Measurements from ENCODE around the gene MYADML2.

The MYADML2 gene

GRCh38 chr17:81927653-81928543 is 19.1 kb downstream of the MYADML2 start, which contains the start of gene MAFG:
Gene MAFG, minus strand, starts transcription at chr17:81927735. Its CDS starts 4,550 bp downstream, at chr17:81923185.
- TF ChIP-seq, protein P1, sequence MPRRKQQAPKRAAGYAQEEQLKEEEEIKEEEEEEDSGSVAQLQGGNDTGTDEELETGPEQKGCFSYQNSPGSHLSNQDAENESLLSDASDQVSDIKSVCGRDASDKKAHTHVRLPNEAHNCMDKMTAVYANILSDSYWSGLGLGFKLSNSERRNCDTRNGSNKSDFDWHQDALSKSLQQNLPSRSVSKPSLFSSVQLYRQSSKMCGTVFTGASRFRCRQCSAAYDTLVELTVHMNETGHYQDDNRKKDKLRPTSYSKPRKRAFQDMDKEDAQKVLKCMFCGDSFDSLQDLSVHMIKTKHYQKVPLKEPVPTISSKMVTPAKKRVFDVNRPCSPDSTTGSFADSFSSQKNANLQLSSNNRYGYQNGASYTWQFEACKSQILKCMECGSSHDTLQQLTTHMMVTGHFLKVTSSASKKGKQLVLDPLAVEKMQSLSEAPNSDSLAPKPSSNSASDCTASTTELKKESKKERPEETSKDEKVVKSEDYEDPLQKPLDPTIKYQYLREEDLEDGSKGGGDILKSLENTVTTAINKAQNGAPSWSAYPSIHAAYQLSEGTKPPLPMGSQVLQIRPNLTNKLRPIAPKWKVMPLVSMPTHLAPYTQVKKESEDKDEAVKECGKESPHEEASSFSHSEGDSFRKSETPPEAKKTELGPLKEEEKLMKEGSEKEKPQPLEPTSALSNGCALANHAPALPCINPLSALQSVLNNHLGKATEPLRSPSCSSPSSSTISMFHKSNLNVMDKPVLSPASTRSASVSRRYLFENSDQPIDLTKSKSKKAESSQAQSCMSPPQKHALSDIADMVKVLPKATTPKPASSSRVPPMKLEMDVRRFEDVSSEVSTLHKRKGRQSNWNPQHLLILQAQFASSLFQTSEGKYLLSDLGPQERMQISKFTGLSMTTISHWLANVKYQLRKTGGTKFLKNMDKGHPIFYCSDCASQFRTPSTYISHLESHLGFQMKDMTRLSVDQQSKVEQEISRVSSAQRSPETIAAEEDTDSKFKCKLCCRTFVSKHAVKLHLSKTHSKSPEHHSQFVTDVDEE (CRISPR knock-in tag; IDR thresholded peaks at IDR 0.05) = peak; percentile 72; the same call in 1 of the 2 replicates
- peak; percentile 69; the same call in 1 of the 2 replicates for TF ChIP-seq CSDC2 (CRISPR knock-in tag; IDR thresholded peaks at IDR 0.05)
- peak; percentile 69; the same call in 1 of the 2 replicates for TF ChIP-seq ZFP3 (CRISPR knock-in tag; IDR thresholded peaks at IDR 0.05)
- TF ChIP-seq ESRRG (CRISPR knock-in tag; IDR thresholded peaks at IDR 0.05) = no peak
- peak; percentile 77 for ATAC-seq

DNA sequence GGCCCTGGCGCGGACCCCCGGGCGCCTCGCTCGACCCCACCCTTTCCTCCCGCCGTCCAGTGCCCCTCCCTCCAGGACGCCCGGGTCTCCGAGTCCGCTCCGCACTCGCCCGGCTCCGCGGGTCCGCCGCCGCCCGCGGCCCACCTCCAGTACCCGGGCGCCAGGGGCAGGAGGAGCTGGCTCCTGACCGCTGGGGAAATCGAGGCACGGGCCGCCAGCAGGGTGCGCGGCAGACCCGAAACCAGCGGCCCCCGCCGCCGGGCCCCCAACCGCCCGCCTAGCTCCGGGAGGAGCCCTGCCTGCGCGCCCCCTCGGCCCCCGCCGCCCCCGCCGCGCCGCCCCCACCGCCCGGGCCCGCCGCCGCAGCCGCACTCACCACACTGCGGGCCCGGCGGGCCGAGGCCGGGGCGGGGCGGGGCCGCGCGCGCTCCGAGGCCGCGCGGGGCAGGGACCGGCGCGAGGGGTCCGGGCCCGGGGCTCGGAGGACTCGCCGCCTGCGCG is 19.8 kb downstream of the MYADML2 start:
- no peak for TF ChIP-seq SNAI2 (CRISPR knock-in tag; IDR thresholded peaks at IDR 0.05)
- no peak for TF ChIP-seq ZC3H10 (CRISPR knock-in tag; IDR thresholded peaks at IDR 0.05)
- no peak for TF ChIP-seq ZNF70 (CRISPR knock-in tag; IDR thresholded peaks at IDR 0.05)
- TF ChIP-seq, protein P2, sequence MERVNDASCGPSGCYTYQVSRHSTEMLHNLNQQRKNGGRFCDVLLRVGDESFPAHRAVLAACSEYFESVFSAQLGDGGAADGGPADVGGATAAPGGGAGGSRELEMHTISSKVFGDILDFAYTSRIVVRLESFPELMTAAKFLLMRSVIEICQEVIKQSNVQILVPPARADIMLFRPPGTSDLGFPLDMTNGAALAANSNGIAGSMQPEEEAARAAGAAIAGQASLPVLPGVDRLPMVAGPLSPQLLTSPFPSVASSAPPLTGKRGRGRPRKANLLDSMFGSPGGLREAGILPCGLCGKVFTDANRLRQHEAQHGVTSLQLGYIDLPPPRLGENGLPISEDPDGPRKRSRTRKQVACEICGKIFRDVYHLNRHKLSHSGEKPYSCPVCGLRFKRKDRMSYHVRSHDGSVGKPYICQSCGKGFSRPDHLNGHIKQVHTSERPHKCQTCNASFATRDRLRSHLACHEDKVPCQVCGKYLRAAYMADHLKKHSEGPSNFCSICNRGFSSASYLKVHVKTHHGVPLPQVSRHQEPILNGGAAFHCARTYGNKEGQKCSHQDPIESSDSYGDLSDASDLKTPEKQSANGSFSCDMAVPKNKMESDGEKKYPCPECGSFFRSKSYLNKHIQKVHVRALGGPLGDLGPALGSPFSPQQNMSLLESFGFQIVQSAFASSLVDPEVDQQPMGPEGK (CRISPR knock-in tag; IDR thresholded peaks at IDR 0.05; ENCODE audit: borderline replicate concordance) = no peak
- no peak for ATAC-seq

DNA sequence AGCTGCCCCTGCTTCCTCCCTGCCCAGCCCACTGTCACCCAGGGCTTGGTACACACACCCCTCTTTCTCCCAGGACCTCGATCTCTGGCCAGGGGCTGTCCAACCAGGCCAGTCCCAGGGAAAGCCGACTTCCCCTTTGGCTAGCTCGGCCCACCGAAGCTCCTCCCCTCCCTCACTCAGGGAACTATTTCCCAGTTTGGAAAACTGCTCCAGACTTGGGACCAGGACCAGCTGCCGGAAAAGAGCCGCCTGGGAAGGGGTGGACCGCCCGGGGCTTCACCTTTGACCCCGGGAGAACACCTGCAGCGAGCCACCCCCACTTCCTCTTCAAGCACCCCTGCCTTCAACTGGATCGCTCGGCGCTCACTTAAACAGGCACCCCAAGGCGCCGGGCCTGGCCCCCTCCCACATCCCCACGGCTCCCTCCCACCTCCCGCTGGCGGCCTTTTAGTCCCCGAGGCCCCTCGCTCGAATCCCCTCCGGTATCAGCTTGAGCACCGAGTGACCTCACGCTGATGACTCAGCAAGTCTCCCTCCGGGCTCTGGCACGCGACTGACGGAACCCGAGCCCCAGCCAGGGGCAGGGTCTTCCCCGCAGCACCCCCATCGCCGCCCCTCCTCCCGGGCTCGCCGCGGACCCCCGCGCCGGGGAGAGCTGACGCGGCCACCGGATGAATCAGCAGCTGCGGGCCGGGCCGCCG is 20.4 kb downstream of the MYADML2 start:
- peak; percentile 68 for ATAC-seq
- TF ChIP-seq CREB5 (CRISPR knock-in tag; IDR thresholded peaks at IDR 0.05; ENCODE audit: low read depth) = peak; percentile 42; the same call in 1 of the 2 replicates
- TF ChIP-seq, protein P3, sequence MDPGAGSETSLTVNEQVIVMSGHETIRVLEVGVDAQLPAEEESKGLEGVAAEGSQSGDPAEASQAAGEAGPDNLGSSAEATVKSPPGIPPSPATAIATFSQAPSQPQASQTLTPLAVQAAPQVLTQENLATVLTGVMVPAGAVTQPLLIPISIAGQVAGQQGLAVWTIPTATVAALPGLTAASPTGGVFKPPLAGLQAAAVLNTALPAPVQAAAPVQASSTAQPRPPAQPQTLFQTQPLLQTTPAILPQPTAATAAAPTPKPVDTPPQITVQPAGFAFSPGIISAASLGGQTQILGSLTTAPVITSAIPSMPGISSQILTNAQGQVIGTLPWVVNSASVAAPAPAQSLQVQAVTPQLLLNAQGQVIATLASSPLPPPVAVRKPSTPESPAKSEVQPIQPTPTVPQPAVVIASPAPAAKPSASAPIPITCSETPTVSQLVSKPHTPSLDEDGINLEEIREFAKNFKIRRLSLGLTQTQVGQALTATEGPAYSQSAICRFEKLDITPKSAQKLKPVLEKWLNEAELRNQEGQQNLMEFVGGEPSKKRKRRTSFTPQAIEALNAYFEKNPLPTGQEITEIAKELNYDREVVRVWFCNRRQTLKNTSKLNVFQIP (CRISPR knock-in tag; IDR thresholded peaks at IDR 0.05; ENCODE audit: borderline replicate concordance, low read depth) = no peak

DNA sequence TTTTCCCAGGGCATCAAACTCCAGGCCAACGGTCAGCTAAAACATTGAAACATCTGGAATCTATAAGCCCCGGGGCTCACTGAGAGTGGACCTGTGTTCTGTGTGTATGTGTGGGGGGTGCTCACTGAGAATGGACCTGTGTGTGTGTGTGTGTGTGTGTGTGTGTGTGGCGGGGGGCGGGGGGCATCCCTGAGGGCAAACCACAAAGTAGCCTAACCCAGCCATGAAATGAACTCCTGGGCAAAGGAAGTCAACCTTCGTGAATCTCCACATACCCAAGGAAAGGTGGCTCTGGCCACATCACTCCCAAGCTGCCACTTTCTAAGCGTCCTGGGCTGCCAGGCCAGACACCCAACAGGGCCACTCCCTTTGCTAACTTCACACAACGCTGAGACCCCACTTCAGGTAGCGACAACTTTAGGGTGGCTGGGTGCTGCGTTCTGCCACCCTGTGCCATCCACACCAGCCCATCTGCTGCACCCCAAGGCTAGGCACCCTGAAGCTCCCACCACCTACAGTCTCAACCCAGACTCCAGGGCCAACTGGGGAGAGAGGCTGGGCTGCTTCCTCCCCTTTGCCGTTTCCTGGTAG is 21.1 kb downstream of the MYADML2 start:
- TF ChIP-seq ZFP3 (CRISPR knock-in tag; IDR thresholded peaks at IDR 0.05) (no peak), ZNF8 (CRISPR knock-in tag; IDR thresholded peaks at IDR 0.05) (no peak), CSDC2 (CRISPR knock-in tag; IDR thresholded peaks at IDR 0.05) (no peak), ZFP30 (CRISPR knock-in tag; IDR thresholded peaks at IDR 0.05) (no peak), CREB5 (CRISPR knock-in tag; IDR thresholded peaks at IDR 0.05; ENCODE audit: low read depth) (no peak), PPARA (CRISPR knock-in tag; IDR thresholded peaks at IDR 0.05; ENCODE audit: borderline replicate concordance) (no peak), ZC3H10 (CRISPR knock-in tag; IDR thresholded peaks at IDR 0.05) (no peak), SNAI2 (CRISPR knock-in tag; IDR thresholded peaks at IDR 0.05) (no peak), ISL1 (CRISPR knock-in tag; IDR thresholded peaks at IDR 0.05) (no peak), ARNTL (CRISPR knock-in tag; IDR thresholded peaks at IDR 0.05; ENCODE audit: borderline replicate concordance, low read depth) (no peak)
- no peak for ATAC-seq

Measured in SK-N-SH treated with all-trans-retinoic acid at 6 μM for 48 hours (cell line).